Transverse colon (tissue), 4 donors: Measurements from ENCODE around the gene CD300C. TPM values are rescaled to one million over a fixed set of nuclear protein-coding genes. Genes with fewer than 3 reads are reported as not detected.

Source experiments
- DNase-seq: peaks from one replicate; pipeline ENCODE4 v3.0.0-alpha.2; 2019
- H3K27ac ChIP-seq, 4 donors: fragments of 200-600 bp; sonication (generic); 2 replicates each; pipeline ENCODE4 v1.5.1; 2016 to 2018; ENCODE audit warnings: inconsistent platforms in 4 of 4
- H3K27me3 ChIP-seq: fragments of 200-600 bp; sonication (generic); 2 replicates; pipeline ENCODE4 v1.5.1; 2017; ENCODE audit warnings: inconsistent platforms
- H3K36me3 ChIP-seq, 4 donors: fragments of 200-600 bp; sonication (generic); 2 replicates each; pipeline ENCODE4 v1.5.1; 2017 to 2019; ENCODE audit warnings: inconsistent platforms in 4 of 4
- H3K4me1 ChIP-seq, 4 donors: fragments of 200-600 bp; sonication (generic); 2 replicates each; pipeline ENCODE4 v1.5.1; 2017 to 2020; ENCODE audit warnings: inconsistent platforms in 4 of 4
- H3K4me3 ChIP-seq, 4 donors: fragments of 200-600 bp; sonication (generic); 1 replicate in 1 of 4; 2 replicates in 3 of 4; pipeline versions ENCODE4 v1.5.1 to v1.6.1; 2017 to 2019; ENCODE audit warnings: inconsistent platforms in 4 of 4
- H3K9me3 ChIP-seq, 2 donors: fragments of 200-600 bp; sonication (generic); 2 replicates each; pipeline ENCODE4 v1.5.1; 2017 to 2019; ENCODE audit warnings: inconsistent platforms in 2 of 2
- EP300 ChIP-seq: sonication (generic); formaldehyde crosslinking; IDR thresholded peaks from one replicate; pipeline ENCODE4 v1.6.1; 2017; ENCODE audit warnings: antibody characterized with exemption, low read depth
- POLR2A ChIP-seq: fragments of 450-650 bp; IDR thresholded peaks from one replicate; pipeline ENCODE4 v1.6.1; 2016; ENCODE audit warnings: antibody characterized with exemption, mild to moderate bottlenecking, moderate library complexity
- POLR2AphosphoS5 ChIP-seq, 3 donors: sonication (generic); formaldehyde crosslinking; IDR thresholded peaks; one replicate each; pipeline ENCODE4 v1.6.1; 2016; ENCODE audit warnings: antibody characterized with exemption in 3 of 3
- whole genome bisulfite sequencing, 2 donors: methylation state at CpG; one replicate each; pipeline ENCODE4 v1.1.5; 2018; ENCODE audit warnings: low coverage in 1 of 2; 5-methylcytosine and 5-hydroxymethylcytosine counted together
- in situ Hi-C, 4 donors: fragments of 200-750 bp; cut with MboI; loops; one replicate each; pipeline versions ENCODE4 v1.15.0 to v1.15.1; 2017; ENCODE audit warnings: low sequenced_read_pairs in 3 of 4, low pct_ligation_motif_present in 1 of 4, low pct_unique_long_range_greater_than_20kb in 1 of 4
- intact Hi-C: fragments of 100-400 bp; cut with DNase I; formaldehyde crosslinking; loops from one replicate; pipeline ENCODE4 v1.15.1; 2023; ENCODE audit warnings: low total_unique reads
- total RNA-seq, 4 donors: library from RNA; depleted of rRNA; stranded (reverse); fragments of >200 nt; gene quantifications; one replicate each; pipeline ENCODE4 v1.1.0, GENCODE V29; 2016
- TF ChIP-seq, protein P1 (sequence below), 5 experiments: fragments of 200-600 bp in 3 of 5; fragments of 450-650 bp in 2 of 5; sonication (generic) in 3 of 5; IDR thresholded peaks; 1 replicate in 2 of 5; 2 replicates in 3 of 5; pipeline ENCODE4 v1.5.1; 2016 to 2017; ENCODE audit warnings: antibody characterized with exemption in 5 of 5, inconsistent platforms in 3 of 5, mild to moderate bottlenecking in 2 of 5, moderate library complexity in 1 of 5

Gene CD300C
- total RNA-seq, 4 donors from 2014 or later: 0.27 to 5.2 (median 0.32) TPM; not detected in 1

DNA sequence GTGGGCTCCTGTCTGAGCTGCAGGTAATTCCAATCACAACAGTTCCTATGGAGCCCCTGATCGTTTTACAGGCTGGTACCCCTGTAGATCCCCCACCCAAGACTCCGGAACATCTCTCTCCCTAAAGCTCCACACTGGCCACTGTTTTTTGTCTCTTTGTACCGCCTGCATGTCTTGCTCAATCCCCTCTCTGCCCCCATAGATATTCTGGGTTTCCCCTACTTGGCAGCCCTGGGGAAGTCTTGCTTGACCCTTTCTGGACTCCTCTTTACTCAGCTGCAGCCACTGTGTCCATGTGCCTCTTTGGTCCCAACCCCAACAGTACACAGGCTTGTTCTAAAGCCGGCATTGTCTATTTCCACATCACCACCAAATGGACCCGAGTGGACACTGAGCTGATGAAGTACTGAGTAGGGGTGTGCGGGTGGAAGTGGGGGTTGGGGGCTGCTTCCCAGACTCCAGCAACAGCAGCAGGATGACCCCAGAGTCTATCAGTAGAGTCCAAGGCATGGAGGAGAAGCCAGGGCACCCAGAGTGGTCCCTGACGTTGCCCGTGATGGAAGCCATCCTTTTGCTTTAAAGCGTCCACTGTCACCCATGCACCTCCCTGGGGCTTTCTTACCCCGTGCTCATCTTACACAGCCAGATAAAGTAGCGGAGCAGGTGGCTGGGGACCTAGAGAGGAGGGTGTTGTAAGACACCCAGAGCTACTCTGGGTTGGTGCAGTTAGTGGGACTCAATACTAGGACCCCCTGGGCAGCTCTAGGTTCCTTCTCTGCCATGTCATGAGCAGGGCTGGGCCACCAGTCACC is 21.1 kb downstream of the CD300C start:
- H3K27me3 ChIP-seq: no peaks in the 10 kb centered on the region
- TF ChIP-seq EP300 (no peak), POLR2AphosphoS5 (IDR thresholded peaks at IDR 0.05) (no peak), POLR2A (no peak)
- TF ChIP-seq, protein P1, sequence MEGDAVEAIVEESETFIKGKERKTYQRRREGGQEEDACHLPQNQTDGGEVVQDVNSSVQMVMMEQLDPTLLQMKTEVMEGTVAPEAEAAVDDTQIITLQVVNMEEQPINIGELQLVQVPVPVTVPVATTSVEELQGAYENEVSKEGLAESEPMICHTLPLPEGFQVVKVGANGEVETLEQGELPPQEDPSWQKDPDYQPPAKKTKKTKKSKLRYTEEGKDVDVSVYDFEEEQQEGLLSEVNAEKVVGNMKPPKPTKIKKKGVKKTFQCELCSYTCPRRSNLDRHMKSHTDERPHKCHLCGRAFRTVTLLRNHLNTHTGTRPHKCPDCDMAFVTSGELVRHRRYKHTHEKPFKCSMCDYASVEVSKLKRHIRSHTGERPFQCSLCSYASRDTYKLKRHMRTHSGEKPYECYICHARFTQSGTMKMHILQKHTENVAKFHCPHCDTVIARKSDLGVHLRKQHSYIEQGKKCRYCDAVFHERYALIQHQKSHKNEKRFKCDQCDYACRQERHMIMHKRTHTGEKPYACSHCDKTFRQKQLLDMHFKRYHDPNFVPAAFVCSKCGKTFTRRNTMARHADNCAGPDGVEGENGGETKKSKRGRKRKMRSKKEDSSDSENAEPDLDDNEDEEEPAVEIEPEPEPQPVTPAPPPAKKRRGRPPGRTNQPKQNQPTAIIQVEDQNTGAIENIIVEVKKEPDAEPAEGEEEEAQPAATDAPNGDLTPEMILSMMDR (IDR thresholded peaks at IDR 0.05): no peak
- no peaks in the 10 kb centered on the region for H3K9me3 ChIP-seq
- intact Hi-C loops (no loop called here), in situ Hi-C loops (no loop called here)
- H3K4me1 ChIP-seq: no peaks in the 10 kb centered on the region
- no peak for DNase-seq
- H3K4me3 ChIP-seq: no peak overlapping the region
- no peaks in the 10 kb centered on the region for H3K36me3 ChIP-seq
- WGBS, 2 donors: 63 to 85% methylated on average over 3 to 11 of the region's 11 CpGs
- no peak overlapping the region for H3K27ac ChIP-seq

DNA sequence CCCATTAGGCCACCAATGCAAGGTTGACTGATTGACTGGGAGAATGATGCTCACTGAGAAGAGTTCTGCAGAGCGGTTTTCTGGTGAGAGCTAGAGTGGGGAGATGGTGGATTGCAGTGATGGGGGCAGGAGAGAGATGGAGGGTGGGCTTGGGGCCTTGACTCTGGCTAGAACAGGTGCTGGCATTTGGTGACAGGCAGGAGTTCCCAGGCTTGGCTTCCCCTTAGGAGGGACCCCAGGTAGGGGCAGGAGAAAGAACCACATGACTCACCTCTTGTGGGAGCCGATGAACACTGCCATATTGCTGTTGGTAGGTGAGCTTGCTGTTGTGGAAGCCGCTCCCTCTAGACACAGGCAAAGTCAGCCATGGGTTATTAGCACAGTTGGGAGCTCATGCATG is 22.6 kb downstream of the CD300C start:
- DNase-seq: no peak

DNA sequence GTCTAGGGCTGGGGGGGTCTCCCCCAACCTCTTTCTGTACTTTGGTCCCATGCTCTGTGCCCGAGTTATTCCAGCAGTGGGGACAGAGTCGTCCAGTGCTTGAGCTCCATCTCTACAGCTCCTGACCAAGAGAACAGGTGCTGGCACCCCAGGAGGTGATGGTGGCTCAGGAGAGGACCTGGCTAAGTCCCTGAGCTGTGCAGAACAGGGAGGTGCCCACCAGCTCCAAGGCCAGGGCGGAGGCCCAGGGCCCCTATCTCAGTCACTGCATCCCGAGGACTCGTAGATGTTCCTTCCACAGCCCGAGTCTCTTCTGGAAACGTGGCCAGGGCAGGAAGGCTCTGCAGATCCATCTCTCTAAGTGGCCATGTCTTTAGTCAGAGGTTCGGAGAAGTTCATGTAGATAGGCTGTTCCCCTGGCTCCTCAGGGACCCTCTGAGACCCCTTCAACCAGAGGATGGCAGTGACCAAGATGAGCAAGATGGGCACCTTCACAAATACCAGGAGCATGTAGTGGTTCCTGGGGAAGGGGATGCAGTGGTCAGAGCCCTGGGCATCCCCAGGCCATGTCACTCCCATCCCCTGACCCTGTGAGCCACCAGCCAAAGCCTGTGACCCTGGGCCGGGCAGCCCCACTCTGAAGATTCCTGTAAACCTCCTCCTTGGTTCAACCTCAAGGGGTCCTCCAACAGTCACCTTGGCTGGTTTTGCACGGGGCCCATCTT is 23.4 kb downstream of the CD300C start:
- Histone ChIP-seq H3K9me3 (no peaks in the 10 kb centered on the region), H3K36me3 (no peaks in the 10 kb centered on the region), H3K27me3 (no peaks in the 10 kb centered on the region), H3K4me1 (no peaks in the 10 kb centered on the region), H3K4me3 (no peak overlapping the region), H3K27ac (no peak overlapping the region)
- WGBS, 2 donors: 84% methylated on average over 10 of the region's 10 CpGs; no CpG with 5 or more reads in 1 of the 2 donors
- no peak for DNase-seq
- in situ Hi-C loops (no loop called here), intact Hi-C loops (no loop called here)
- TF ChIP-seq, protein P1 (IDR thresholded peaks at IDR 0.05): no peak
- no peak for TF ChIP-seq EP300

More for the DNA sequence above, 22.6 kb downstream of the CD300C start:
- TF ChIP-seq POLR2A: no peak
- no peak for TF ChIP-seq POLR2AphosphoS5 (IDR thresholded peaks at IDR 0.05)
- no peak for TF ChIP-seq EP300
- TF ChIP-seq, protein P1 (IDR thresholded peaks at IDR 0.05): no peak
- no peaks in the 10 kb centered on the region for H3K27me3 ChIP-seq
- intact Hi-C loops (no loop called here), in situ Hi-C loops (no loop called here)
- H3K4me3 ChIP-seq: no peak overlapping the region
- WGBS, 2 donors: 78% methylated on average over 3 of the region's 3 CpGs; no CpG with 5 or more reads in 1 of the 2 donors
- H3K36me3 ChIP-seq: no peaks in the 10 kb centered on the region
- no peaks in the 10 kb centered on the region for H3K4me1 ChIP-seq
- no peaks in the 10 kb centered on the region for H3K9me3 ChIP-seq
- H3K27ac ChIP-seq: no peak overlapping the region

DNA sequence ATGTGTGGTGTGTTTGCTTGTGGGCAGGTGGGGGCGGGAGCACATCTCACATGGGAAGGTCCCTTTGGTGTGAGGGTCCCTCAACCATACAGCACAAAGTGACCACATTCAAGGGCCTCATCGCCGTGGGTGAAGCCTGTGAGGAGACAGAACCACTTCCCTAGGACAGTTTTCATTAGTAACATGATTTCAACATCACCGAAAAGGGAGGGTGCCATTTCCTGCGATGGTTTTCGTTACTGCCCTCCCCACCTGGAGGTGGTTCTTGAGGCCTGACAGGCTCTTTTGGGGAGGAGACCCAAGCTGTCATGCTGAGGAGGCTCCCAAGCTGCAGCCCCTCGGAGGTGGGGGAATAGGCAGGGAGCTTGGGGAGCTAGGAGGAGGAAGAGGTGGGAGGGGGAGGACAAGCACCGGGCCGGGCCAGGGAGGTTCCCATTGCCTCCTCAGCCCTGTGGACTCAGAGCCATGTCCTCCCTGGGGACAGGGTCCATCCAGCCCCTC is 24.2 kb downstream of the CD300C start:
- H3K9me3 ChIP-seq: no peaks in the 10 kb centered on the region
- no peaks in the 10 kb centered on the region for H3K36me3 ChIP-seq
- intact Hi-C loops: no loop called here
- TF ChIP-seq POLR2AphosphoS5 (IDR thresholded peaks at IDR 0.05) (no peak), EP300 (no peak)
- no peaks in the 10 kb centered on the region for H3K27me3 ChIP-seq
- H3K4me3 ChIP-seq: no peak overlapping the region
- no peaks in the 10 kb centered on the region for H3K4me1 ChIP-seq
- DNase-seq: no peak
- H3K27ac ChIP-seq: peak overlapping the region; percentile 38 to 67 (median 40)
- 71% methylated on average over 9 of the region's 9 CpGs; no CpG with 5 or more reads in 1 of the 2 donors for WGBS, 2 donors
- in situ Hi-C loops: no loop called here
